GM23338 (cell line): ENCODE data around the gene NPAS3. TPM values are rescaled to one million over a fixed set of nuclear protein-coding genes. Genes with fewer than 3 reads are reported as not detected.

Experiments used
- ATAC-seq: fragments of 200-7000 bp; cut with Tn5 transposase; 3 replicates; pipeline ENCODE4 v1.9.1; 2020
- DNase-seq: peaks from one replicate; pipeline ENCODE4 v3.0.0-alpha.2; 2015; ENCODE audit warnings: low spot score
- H2AFZ ChIP-seq: fragments of 200-600 bp; sonication (generic); 2 replicates; pipeline ENCODE4 v1.8.0; 2016; ENCODE audit warnings: antibody characterized with exemption, mild to moderate bottlenecking, moderate library complexity
- H3F3A ChIP-seq: fragments of 200-600 bp; sonication (generic); replicated peaks from 2 replicates; pipeline ENCODE4 v1.8.0; 2017; ENCODE audit warnings: antibody characterized with exemption, mixed run types, low read depth
- H3K27ac ChIP-seq: fragments of 200-600 bp; sonication (generic); 2 replicates; pipeline ENCODE4 v1.6.1; 2016; ENCODE audit warnings: low read depth
- H3K27me3 ChIP-seq: fragments of 200-600 bp; sonication (generic); 2 replicates; pipeline ENCODE4 v1.8.0; 2016; ENCODE audit warnings: mild to moderate bottlenecking, mixed run types, moderate library complexity; ENCODE audit not compliant: insufficient read depth
- H3K36me3 ChIP-seq: fragments of 200-600 bp; sonication (generic); 2 replicates; pipeline ENCODE4 v1.8.0; 2016; ENCODE audit warnings: mild to moderate bottlenecking; ENCODE audit not compliant: insufficient read depth
- H3K4me1 ChIP-seq: fragments of 200-600 bp; sonication (generic); 2 replicates; pipeline ENCODE4 v1.8.0; 2016; ENCODE audit warnings: mild to moderate bottlenecking, moderate library complexity; ENCODE audit not compliant: insufficient read depth
- H3K4me2 ChIP-seq: fragments of 200-600 bp; sonication (generic); 2 replicates; pipeline ENCODE4 v1.7.1; 2017; ENCODE audit warnings: mixed run types
- H3K4me3 ChIP-seq: fragments of 200-600 bp; sonication (generic); 2 replicates; pipeline ENCODE4 v1.6.1; 2016; ENCODE audit warnings: mixed run types
- H3K79me2 ChIP-seq: fragments of 200-600 bp; sonication (generic); replicated peaks from 2 replicates; pipeline ENCODE4 v1.8.0; 2017; ENCODE audit warnings: mild to moderate bottlenecking; ENCODE audit not compliant: insufficient read depth
- H3K9me2 ChIP-seq: fragments of 200-600 bp; sonication (generic); 2 replicates; pipeline ENCODE4 v1.8.0; 2017; ENCODE audit not compliant: insufficient read depth
- H4K20me1 ChIP-seq: fragments of 200-600 bp; sonication (generic); replicated peaks from 2 replicates; pipeline ENCODE4 v1.8.0; 2017; ENCODE audit warnings: mild to moderate bottlenecking; ENCODE audit not compliant: insufficient read depth
- H3K27ac Mint-ChIP-seq: 2 replicates; pipeline ENCODE4 v1.8.0; 2020; ENCODE audit warnings: inconsistent platforms, mild to moderate bottlenecking, moderate library complexity, mixed read lengths
- H3K27me3 Mint-ChIP-seq: 3 replicates; pipeline ENCODE4 v1.8.0; 2022; ENCODE audit warnings: low read depth, mild to moderate bottlenecking, moderate library complexity, mixed read lengths, inconsistent platforms; ENCODE audit not compliant: insufficient read depth, poor library complexity
- H3K36me3 Mint-ChIP-seq: 3 replicates; pipeline ENCODE4 v1.8.0; 2021; ENCODE audit warnings: low read depth, mild to moderate bottlenecking, inconsistent platforms, moderate library complexity, mixed read lengths
- H3K4me1 Mint-ChIP-seq: 3 replicates; pipeline ENCODE4 v1.8.0; 2020; ENCODE audit warnings: mild to moderate bottlenecking, inconsistent platforms, mixed read lengths
- H3K4me3 Mint-ChIP-seq: 3 replicates; pipeline ENCODE4 v1.8.0; 2021; ENCODE audit warnings: moderate library complexity, mild to moderate bottlenecking, inconsistent platforms, mixed read lengths
- H3K9me3 Mint-ChIP-seq: 3 replicates; pipeline ENCODE4 v1.8.0; 2020; ENCODE audit warnings: moderate library complexity, mild to moderate bottlenecking, inconsistent platforms, mixed read lengths
- CREB1 ChIP-seq: fragments of 250-450 bp; sonication (Bioruptor Pico); IDR thresholded peaks from 2 replicates; pipeline ENCODE4 v1.5.0; 2020; ENCODE audit warnings: low read depth, mild to moderate bottlenecking, moderate library complexity
- CTCF ChIP-seq, 2 experiments: fragments of 200-600 bp in 1 of 2; sonication (generic) in 1 of 2; conservative IDR thresholded peaks; 2 replicates each; pipeline versions ENCODE4 v1.5.1 to v1.6.1; 2016 to 2017; ENCODE audit warnings: antibody characterized with exemption in 2 of 2, low read depth in 2 of 2, mild to moderate bottlenecking in 2 of 2, moderate library complexity in 1 of 2
- ETS1 ChIP-seq: IDR thresholded peaks from 2 replicates; pipeline ENCODE4 v1.6.1; 2016; ENCODE audit warnings: antibody characterized with exemption
- EZH2 ChIP-seq: fragments of 200-600 bp; sonication (generic); IDR thresholded peaks from one replicate; pipeline ENCODE4 v1.8.0; 2017; ENCODE audit warnings: antibody characterized with exemption, mild to moderate bottlenecking, low read depth; ENCODE audit not compliant: unreplicated experiment
- EZH2phosphoT487 ChIP-seq: fragments of 200-600 bp; sonication (generic); IDR thresholded peaks from one replicate; pipeline ENCODE4 v1.8.1; 2018; ENCODE audit warnings: antibody characterized with exemption; ENCODE audit not compliant: unreplicated experiment
- JUNB ChIP-seq: IDR thresholded peaks from one replicate; pipeline ENCODE4 v1.6.1; 2016; ENCODE audit warnings: antibody characterized with exemption; ENCODE audit not compliant: unreplicated experiment
- NANOG ChIP-seq: IDR thresholded peaks from 2 replicates; pipeline ENCODE4 v1.6.1; 2016; ENCODE audit warnings: antibody characterized with exemption, borderline replicate concordance
- POLR2AphosphoS5 ChIP-seq: IDR thresholded peaks from 2 replicates; pipeline ENCODE4 v1.6.1; 2016; ENCODE audit warnings: antibody characterized with exemption, low read depth
- REST ChIP-seq: IDR thresholded peaks from one replicate; pipeline ENCODE4 v1.6.1; 2018; ENCODE audit warnings: antibody characterized with exemption; ENCODE audit not compliant: unreplicated experiment
- STAT1 ChIP-seq: IDR thresholded peaks from one replicate; pipeline ENCODE4 v1.6.1; 2016; ENCODE audit warnings: antibody characterized with exemption; ENCODE audit not compliant: unreplicated experiment
- ZNF114 ChIP-seq: fragments of 250-450 bp; sonication (Bioruptor Pico); IDR thresholded peaks from 2 replicates; pipeline ENCODE4 v1.5.0; 2020; ENCODE audit warnings: mild to moderate bottlenecking, moderate library complexity
- ZNF331 ChIP-seq: fragments of 250-450 bp; sonication (Bioruptor Pico); IDR thresholded peaks from 2 replicates; pipeline ENCODE4 v1.5.0; 2020; ENCODE audit warnings: low read depth, mild to moderate bottlenecking, moderate library complexity
- ZNF462 ChIP-seq: fragments of 250-450 bp; sonication (Bioruptor Pico); IDR thresholded peaks from 2 replicates; pipeline ENCODE4 v1.5.0; 2020; ENCODE audit warnings: mild to moderate bottlenecking, moderate library complexity
- polyA plus RNA-seq: library from polyadenylated mRNA; unstranded; fragments of >200 nt; fragmentation: Nextera tagmentation; extraction: Ambion mirVana; gene quantifications from 2 replicates; pipeline ENCODE4 v1.2.1, GENCODE V29; 2016
- total RNA-seq: library from RNA; depleted of rRNA; stranded (reverse); fragments of >200 nt; shearing (Covaris generic); gene quantifications from 2 replicates; pipeline ENCODE4 v1.2.3, GENCODE V29; 2014

Gene NPAS3
- total and polyA plus RNA-seq, 2 experiments from 2014 or later = 0.17 to 0.19 TPM

- H3F3A ChIP-seq = no peaks in the 10 kb centered on the region
- no peaks in the 10 kb centered on the region for H3K79me2 ChIP-seq
- H3K4me1 ChIP-seq = 0 out of 2 replicates have a peak, but pooled peaks cover 6% of the 10 kb centered on the region
- H3K4me1 Mint-ChIP-seq = peaks cover 22% of the 10 kb centered on the region
- H3K4me3 ChIP-seq = no peak overlapping the region
- TF ChIP-seq STAT1 (no peak), JUNB (no peak), REST (no peak), POLR2AphosphoS5 (no peak), ETS1 (no peak), CREB1 (CRISPR knock-in tag) (no peak), ZNF462 (CRISPR knock-in tag) (no peak), CTCF (conservative IDR thresholded peaks at IDR 0.05; ENCODE audit: low read depth in 2 of 2) (no peak), EZH2 (no peak), NANOG (no peak), ZNF114 (CRISPR knock-in tag) (no peak), EZH2phosphoT487 (no peak), ZNF331 (no peak)
- H4K20me1 ChIP-seq = no peaks in the 10 kb centered on the region
- H3K4me2 ChIP-seq = peak overlapping the region; percentile 13; the same call in 1 of the 2 replicates
- no peaks in the 10 kb centered on the region for H3K27me3 ChIP-seq
- no peaks in the 10 kb centered on the region for H3K9me3 Mint-ChIP-seq
- no peak overlapping the region for H3K4me3 Mint-ChIP-seq
- H3K27ac Mint-ChIP-seq = peak overlapping the region; percentile 86
- H3K9me2 ChIP-seq = no peaks in the 10 kb centered on the region
- no peak overlapping the region for H3K27ac ChIP-seq
- H3K36me3 Mint-ChIP-seq = no peaks in the 10 kb centered on the region
- H3K27me3 Mint-ChIP-seq = no peaks in the 10 kb centered on the region
- no peaks in the 10 kb centered on the region for H3K36me3 ChIP-seq
- DNase-seq (no peak), ATAC-seq (peak; percentile 51; the same call in 2 of the 3 replicates)
- H2AFZ ChIP-seq = peak overlapping the region; percentile 25; the same call in 1 of the 2 replicates
Observed at GRCh38 chr14:33381717-33382116, 443.0 kb downstream of the NPAS3 start.
